ENCODE data around the gene DUSP1. TPM values are rescaled to one million over a fixed set of nuclear protein-coding genes. Genes with fewer than 3 reads are reported as not detected.

The DUSP1 gene
- total and polyA plus RNA-seq, 2 of the 13 experiments (the other 11 are each of a cell fraction or from before 2014, with no cell fraction given): 27.1 to 55.5 TPM

- TF ChIP-seq HINFP (CRISPR knock-in tag; IDR thresholded peaks at IDR 0.05; ENCODE audit: low read depth) (0 out of 2 replicates have a peak, but pooled peaks have one; percentile 43), SMC3 (IDR thresholded peaks at IDR 0.05; ENCODE audit: low read length) (peak; percentile 66; the same call in 1 of the 2 replicates), PAXIP1 (CRISPR knock-in tag; conservative IDR thresholded peaks at IDR 0.05) (peak; percentile 61), MTA3 (CRISPR knock-in tag; IDR thresholded peaks at IDR 0.05) (no peak), CBX5 (CRISPR knock-in tag; IDR thresholded peaks at IDR 0.05; ENCODE audit: borderline replicate concordance) (peak; percentile 96), ZNF3 (CRISPR knock-in tag; IDR thresholded peaks at IDR 0.05) (peak; percentile 81), TRAFD1 (CRISPR knock-in tag; IDR thresholded peaks at IDR 0.05; ENCODE audit: borderline replicate concordance) (no peak), ZNF644 (CRISPR knock-in tag; IDR thresholded peaks at IDR 0.05; ENCODE audit: low read depth) (peak; percentile 69), ZNF646 (CRISPR knock-in tag; IDR thresholded peaks at IDR 0.05) (no peak), ATF4 (CRISPR knock-in tag; IDR thresholded peaks at IDR 0.05) (0 out of 4 replicates have a peak, but pooled peaks of 1 of the 2 experiments have one; percentile 72), ZNF761 (CRISPR knock-in tag; conservative IDR thresholded peaks at IDR 0.05) (no peak), NR2C2 (CRISPR knock-in tag; IDR thresholded peaks at IDR 0.05; ENCODE audit: borderline replicate concordance) (peak; percentile 52; the same call in 1 of the 2 replicates)
Measured at GRCh38 chr5:172775326-172776234, 4.6 kb upstream of the DUSP1 start (continued).
